Prostate gland (tissue), 2 donors: ENCODE data around the gene ORAI3. TPM values are rescaled to one million over a fixed set of nuclear protein-coding genes. Genes with fewer than 3 reads are reported as not detected.

Experiments
- DNase-seq: peaks from one replicate; pipeline ENCODE4 v3.0.0-alpha.2; 2019; ENCODE audit warnings: low spot score
- H3K27ac ChIP-seq, 2 donors: fragments of 200-600 bp; sonication (generic); 2 replicates each; pipeline ENCODE4 v1.5.1; 2017 to 2019
- H3K27me3 ChIP-seq: fragments of 200-600 bp; sonication (generic); replicated peaks from 2 replicates; pipeline ENCODE4 v1.5.1; 2019; ENCODE audit not compliant: insufficient read depth
- H3K36me3 ChIP-seq, 2 donors: fragments of 200-600 bp; sonication (generic); 1 replicate in 1 of 2; 2 replicates in 1 of 2; pipeline versions ENCODE4 v1.5.1 to v1.8.1; 2017 to 2019
- H3K4me1 ChIP-seq: fragments of 200-600 bp; sonication (generic); replicated peaks from 2 replicates; pipeline ENCODE4 v1.5.1; 2019
- H3K4me3 ChIP-seq, 2 donors: fragments of 200-600 bp; sonication (generic); 2 replicates each; pipeline ENCODE4 v1.5.1; 2017 to 2019
- H3K9me3 ChIP-seq: fragments of 200-600 bp; sonication (generic); 2 replicates; pipeline ENCODE4 v1.5.1; 2017
- CTCF ChIP-seq, 4 experiments: fragments of 200-600 bp in 2 of 4; fragments of 450-650 bp in 2 of 4; sonication (generic) in 2 of 4; IDR thresholded peaks; 1 replicate in 3 of 4; 2 replicates in 1 of 4; pipeline ENCODE4 v1.5.1; 2016 to 2019; ENCODE audit warnings: antibody characterized with exemption in 4 of 4, mild to moderate bottlenecking in 2 of 4, moderate library complexity in 2 of 4
- POLR2A ChIP-seq: fragments of 450-650 bp; IDR thresholded peaks from one replicate; pipeline ENCODE4 v1.6.1; 2016; ENCODE audit warnings: antibody characterized with exemption, mild to moderate bottlenecking
- POLR2AphosphoS5 ChIP-seq: sonication (generic); formaldehyde crosslinking; IDR thresholded peaks from one replicate; pipeline ENCODE4 v1.6.1; 2017; ENCODE audit warnings: antibody characterized with exemption
- WGBS: methylation state at CpG from one replicate; pipeline ENCODE4 v1.1.5; 2018; 5-methylcytosine and 5-hydroxymethylcytosine counted together
- intact Hi-C: fragments of 100-400 bp; cut with DNase I; formaldehyde crosslinking; loops from one replicate; pipeline ENCODE4 v1.14.2; 2022
- total RNA-seq, 2 donors: library from RNA; depleted of rRNA; stranded (reverse); fragments of >200 nt; gene quantifications; one replicate each; pipeline ENCODE4 v1.1.0, GENCODE V29; 2016

The ORAI3 gene
- total RNA-seq, 2 donors from 2014 or later, result 74.6 to 114 TPM

GRCh38 chr16:30907064-30907463, 41.8 kb upstream of the ORAI3 start:
- no peak overlapping the region for H3K4me3 ChIP-seq
- no peaks in the 10 kb centered on the region for H3K27me3 ChIP-seq
- intact Hi-C loops, result no loop called here
- H3K9me3 ChIP-seq, result no peaks in the 10 kb centered on the region
- H3K27ac ChIP-seq, result no peak overlapping the region
- no peak for TF ChIP-seq POLR2A
- no peak for TF ChIP-seq POLR2AphosphoS5
- TF ChIP-seq CTCF (IDR thresholded peaks at IDR 0.05), result no peak
- H3K36me3 ChIP-seq, result no peaks in the 10 kb centered on the region
- DNase-seq, result no peak
- H3K4me1 ChIP-seq, result no peaks in the 10 kb centered on the region
- 91% methylated on average over 4 of the region's 4 CpGs for whole genome bisulfite sequencing

DNA sequence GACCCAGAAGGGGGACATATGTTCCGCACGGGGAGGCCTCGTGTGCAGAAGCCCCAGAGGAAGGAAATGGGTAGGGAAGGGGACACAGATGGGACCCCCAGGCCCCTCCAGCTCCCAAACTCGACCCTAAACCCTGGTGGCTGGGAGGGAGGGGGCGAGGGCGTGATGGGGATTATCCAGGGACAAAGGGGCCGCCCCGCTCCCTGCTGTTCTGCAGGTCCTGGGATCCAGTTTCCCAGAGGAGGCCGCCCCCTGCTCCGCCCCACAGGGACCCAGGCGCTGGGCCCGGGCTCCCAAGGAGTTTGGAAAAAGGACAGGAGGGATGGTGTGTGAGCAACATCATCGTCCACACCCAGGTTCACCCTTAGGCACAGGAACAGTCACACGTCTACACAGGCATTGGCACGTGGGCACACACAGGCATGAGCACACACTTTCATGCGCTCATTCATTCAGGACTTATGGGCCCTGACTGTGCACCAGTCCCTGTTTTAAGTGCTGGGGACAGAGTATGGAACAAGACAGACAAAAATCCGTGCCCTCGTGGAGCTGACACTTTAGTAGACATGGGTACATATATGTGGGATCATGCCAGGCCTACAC, 38.3 kb upstream of the ORAI3 start:
- no peak overlapping the region for H3K27ac ChIP-seq
- DNase-seq, result no peak
- no peaks in the 10 kb centered on the region for H3K36me3 ChIP-seq
- TF ChIP-seq CTCF (IDR thresholded peaks at IDR 0.05), result no peak
- TF ChIP-seq POLR2A, result no peak
- TF ChIP-seq POLR2AphosphoS5, result no peak
- H3K4me1 ChIP-seq, result no peaks in the 10 kb centered on the region
- H3K27me3 ChIP-seq, result no peaks in the 10 kb centered on the region
- 59% methylated on average over 18 of the region's 18 CpGs for WGBS
- intact Hi-C loops, result no loop called here
- H3K9me3 ChIP-seq, result no peaks in the 10 kb centered on the region
- H3K4me3 ChIP-seq, result no peak overlapping the region

DNA sequence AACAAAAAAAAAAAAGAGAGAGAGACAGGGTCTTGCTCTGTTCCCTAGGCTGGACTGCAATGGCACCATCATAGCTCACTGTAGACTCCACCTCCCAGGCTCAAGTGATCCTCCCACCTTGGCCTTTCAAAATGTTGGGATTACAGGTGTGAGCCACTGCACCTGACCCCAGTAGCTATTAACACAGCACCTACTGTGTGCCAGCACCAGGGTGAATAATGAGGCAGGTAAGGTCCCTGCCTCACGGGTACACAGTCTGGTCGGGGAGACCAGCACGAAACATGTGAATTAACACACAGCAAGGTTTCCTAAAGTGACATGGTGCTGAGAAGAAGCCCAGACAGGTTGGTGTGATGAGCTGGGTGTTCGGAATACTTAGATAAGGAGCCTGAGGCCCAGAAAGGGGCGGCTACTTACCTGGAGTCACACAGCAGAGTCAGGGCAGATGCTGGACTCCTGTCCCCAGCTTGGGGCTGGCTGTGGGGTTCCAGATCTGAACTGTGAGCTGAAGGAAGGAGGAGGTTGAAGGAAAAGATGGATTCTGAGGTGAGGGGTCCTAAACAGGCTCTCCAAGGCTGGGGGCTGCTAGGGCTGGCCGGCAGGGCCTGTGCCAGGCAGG, 36.0 kb upstream of the ORAI3 start:
- no peaks in the 10 kb centered on the region for H3K4me1 ChIP-seq
- TF ChIP-seq POLR2AphosphoS5 (no peak), CTCF (IDR thresholded peaks at IDR 0.05) (no peak), POLR2A (no peak)
- no peak overlapping the region for H3K4me3 ChIP-seq
- H3K27ac ChIP-seq, result no peak overlapping the region
- WGBS, result 90% methylated on average over 6 of the region's 6 CpGs
- no peaks in the 10 kb centered on the region for H3K9me3 ChIP-seq
- H3K36me3 ChIP-seq, result no peaks in the 10 kb centered on the region
- DNase-seq, result no peak
- intact Hi-C loops, result no loop called here
- H3K27me3 ChIP-seq, result no peaks in the 10 kb centered on the region

DNA sequence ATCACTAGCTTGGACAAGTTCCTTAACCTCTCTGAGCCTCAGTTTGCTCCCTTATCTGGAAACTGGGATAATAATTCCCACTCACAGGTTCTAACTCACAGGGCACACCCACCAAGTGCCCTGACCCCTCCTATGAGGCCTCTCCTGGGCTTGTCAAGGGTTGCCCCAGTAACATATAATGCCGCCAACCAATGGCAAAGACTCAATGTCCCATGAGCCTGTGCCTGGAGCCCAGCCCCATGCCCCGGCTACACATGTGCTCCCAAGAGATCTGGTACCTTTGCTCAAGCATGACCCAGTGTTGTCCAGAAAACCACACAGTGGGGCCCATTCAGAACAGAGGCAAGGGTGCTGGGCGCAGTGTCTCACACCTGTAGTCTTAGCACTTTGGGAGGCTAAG, 34.0 kb upstream of the ORAI3 start:
- 97% methylated on average over 3 of the region's 3 CpGs for WGBS
- H3K9me3 ChIP-seq, result no peaks in the 10 kb centered on the region
- H3K36me3 ChIP-seq, result no peaks in the 10 kb centered on the region
- no peaks in the 10 kb centered on the region for H3K4me1 ChIP-seq
- no peaks in the 10 kb centered on the region for H3K27me3 ChIP-seq
- intact Hi-C loops, result no loop called here
- DNase-seq, result no peak
- H3K27ac ChIP-seq, result no peak overlapping the region
- no peak for TF ChIP-seq POLR2AphosphoS5
- TF ChIP-seq POLR2A, result no peak
- no peak for TF ChIP-seq CTCF (IDR thresholded peaks at IDR 0.05)
- H3K4me3 ChIP-seq, result no peak overlapping the region

GRCh38 chr16:30918614-30919013, 30.3 kb upstream of the ORAI3 start:
- Histone ChIP-seq H3K4me3 (no peak overlapping the region), H3K4me1 (no peaks in the 10 kb centered on the region), H3K36me3 (no peaks in the 10 kb centered on the region), H3K27ac (no peak overlapping the region), H3K27me3 (no peaks in the 10 kb centered on the region), H3K9me3 (no peaks in the 10 kb centered on the region)
- WGBS, result 80% methylated on average over 1 of the region's 1 CpG
- DNase-seq, result no peak
- intact Hi-C loops, result no loop called here
- TF ChIP-seq POLR2AphosphoS5 (no peak), CTCF (IDR thresholded peaks at IDR 0.05) (no peak), POLR2A (no peak)
